ENCODE data around the gene OCSTAMP.

OCSTAMP gene

GRCh38 chr20:46568570-46569129, 18.2 kb upstream of the OCSTAMP start:
- H3K4me3 ChIP-seq (ENCODE audit: low read depth, low read length), result no peak overlapping the region
- no peak for TF ChIP-seq CTCF (IDR thresholded peaks at IDR 0.05; ENCODE audit: low read depth, low read length, missing control alignments)
- DNase-seq (ENCODE audit: low read depth), result no peak

- TF ChIP-seq CTCF (IDR thresholded peaks at IDR 0.05; ENCODE audit: low read depth, low read length, missing control alignments), result no peak
- no peak for DNase-seq (ENCODE audit: low read depth)
- H3K4me3 ChIP-seq (ENCODE audit: low read depth, low read length), result no peak overlapping the region
Observed at GRCh38 chr20:46566125-46566524, 15.7 kb upstream of the OCSTAMP start.

- H3K4me3 ChIP-seq (ENCODE audit: low read depth, low read length), result no peak overlapping the region
- no peak for DNase-seq (ENCODE audit: low read depth)
- TF ChIP-seq CTCF (IDR thresholded peaks at IDR 0.05; ENCODE audit: low read depth, low read length, missing control alignments), result no peak
Observed at GRCh38 chr20:46564241-46564957, 13.9 kb upstream of the OCSTAMP start.

GRCh38 chr20:46563860-46564221, 13.4 kb upstream of the OCSTAMP start:
- no peak for DNase-seq (ENCODE audit: low read depth)
- no peak for TF ChIP-seq CTCF (IDR thresholded peaks at IDR 0.05; ENCODE audit: low read depth, low read length, missing control alignments)

GRCh38 chr20:46563170-46563859, 12.9 kb upstream of the OCSTAMP start:
- H3K4me3 ChIP-seq (ENCODE audit: low read depth, low read length), result no peak overlapping the region
- TF ChIP-seq CTCF (IDR thresholded peaks at IDR 0.05; ENCODE audit: low read depth, low read length, missing control alignments), result peak; percentile 9

More at GRCh38 chr20:46563860-46564221, 13.4 kb upstream of the OCSTAMP start:
- H3K4me3 ChIP-seq (ENCODE audit: low read depth, low read length), result no peak overlapping the region

GRCh38 chr20:46562373-46563169, 12.1 kb upstream of the OCSTAMP start:
- H3K4me3 ChIP-seq (ENCODE audit: low read depth, low read length), result peak overlapping the region; percentile 50
- peak; percentile 87 for TF ChIP-seq CTCF (IDR thresholded peaks at IDR 0.05; ENCODE audit: low read depth, low read length, missing control alignments)
- peak; percentile 35 for DNase-seq (ENCODE audit: low read depth)

More at GRCh38 chr20:46563170-46563859, 12.9 kb upstream of the OCSTAMP start:
- DNase-seq (ENCODE audit: low read depth), result no peak

All from GM12864 (cell line).